GM12873 (cell line): ENCODE results near the gene ZCCHC14.

ENCODE experiments used
- CTCF ChIP-seq: IDR thresholded peaks from 2 replicates; pipeline ENCODE4 v1.5.1; 2012; ENCODE audit warnings: low read depth, mild to moderate bottlenecking, moderate library complexity, low read length, control low read depth; ENCODE audit not compliant: insufficient read depth; ENCODE audit errors: missing control alignments

The ZCCHC14 gene

GRCh38 chr16:87375426-87376135, 117.2 kb downstream of the ZCCHC14 start:
- no peak for TF ChIP-seq CTCF

- no peak for TF ChIP-seq CTCF
These were observed 118.5 kb downstream of the ZCCHC14 start for GRCh38 chr16:87374313-87374712.

GRCh38 chr16:87372305-87372704, 120.5 kb downstream of the ZCCHC14 start:
- TF ChIP-seq CTCF: no peak

- no peak for TF ChIP-seq CTCF
These were observed 121.5 kb downstream of the ZCCHC14 start for GRCh38 chr16:87371261-87371866.

GRCh38 chr16:87369796-87370719, 122.8 kb downstream of the ZCCHC14 start:
- TF ChIP-seq CTCF: no peak

- no peak for TF ChIP-seq CTCF
These were observed 123.6 kb downstream of the ZCCHC14 start for GRCh38 chr16:87369117-87369765.
